HFF-Myc (cell line): ENCODE measurements around the gene EPB41.
A peak's percentile ranks its signal among the peaks of the same experiment; 100 is the strongest.

ENCODE experiments used
- DNase-seq: peaks from one replicate; pipeline ENCODE4 v3.0.0-alpha.2; 2011; ENCODE audit warnings: low read depth; ENCODE audit errors: extremely low read depth
- H3K4me3 ChIP-seq: replicated peaks from 2 replicates; pipeline ENCODE4 v1.5.1; 2011; ENCODE audit warnings: low read depth, mild to moderate bottlenecking, control low read depth, low read length
- TF ChIP-seq, protein P1 (sequence below): IDR thresholded peaks from 2 replicates; pipeline ENCODE4 v1.5.1; 2012; ENCODE audit warnings: mild to moderate bottlenecking, low read depth, low read length, control low read depth; ENCODE audit errors: missing control alignments

The EPB41 gene

DNA sequence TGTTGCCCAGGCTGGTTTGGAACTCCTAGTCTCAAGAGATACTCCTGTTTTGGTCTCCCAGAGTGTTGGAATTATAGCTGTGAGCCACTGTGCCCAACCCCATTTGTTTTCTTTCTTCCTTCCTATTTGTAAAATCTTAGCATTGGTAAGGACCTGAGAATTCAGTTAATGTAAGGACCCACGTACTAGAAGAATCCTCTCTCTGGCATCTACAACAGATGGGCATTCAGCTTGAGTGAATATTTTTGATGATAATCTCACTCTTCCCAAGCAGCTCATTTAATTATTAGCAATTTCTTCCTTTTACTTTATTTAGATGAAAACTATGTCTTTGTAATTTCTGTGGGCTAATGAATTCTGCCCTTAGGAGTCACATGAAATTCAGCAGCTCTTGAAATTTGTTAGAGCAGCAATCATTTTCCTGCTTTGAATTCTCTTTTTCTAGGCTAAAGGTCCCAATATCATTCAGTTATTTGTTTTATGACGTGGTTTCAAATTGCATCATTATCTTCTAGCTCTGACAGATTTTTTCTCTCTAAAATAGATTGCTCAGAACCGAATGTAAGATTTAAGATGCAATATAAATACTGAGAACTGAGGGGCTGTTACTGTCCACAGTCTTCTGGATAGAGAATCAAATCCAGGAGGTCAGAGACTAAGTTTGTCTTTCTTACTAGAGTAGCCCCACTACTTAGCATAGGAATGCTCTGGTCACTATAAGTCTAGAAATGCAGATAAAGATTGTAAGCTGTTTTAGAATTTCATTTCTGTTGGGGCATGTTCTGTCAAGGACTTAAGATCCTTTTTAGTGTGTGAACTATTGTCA lies 59.4 kb downstream of the EPB41 start:
- TF ChIP-seq, protein P1, sequence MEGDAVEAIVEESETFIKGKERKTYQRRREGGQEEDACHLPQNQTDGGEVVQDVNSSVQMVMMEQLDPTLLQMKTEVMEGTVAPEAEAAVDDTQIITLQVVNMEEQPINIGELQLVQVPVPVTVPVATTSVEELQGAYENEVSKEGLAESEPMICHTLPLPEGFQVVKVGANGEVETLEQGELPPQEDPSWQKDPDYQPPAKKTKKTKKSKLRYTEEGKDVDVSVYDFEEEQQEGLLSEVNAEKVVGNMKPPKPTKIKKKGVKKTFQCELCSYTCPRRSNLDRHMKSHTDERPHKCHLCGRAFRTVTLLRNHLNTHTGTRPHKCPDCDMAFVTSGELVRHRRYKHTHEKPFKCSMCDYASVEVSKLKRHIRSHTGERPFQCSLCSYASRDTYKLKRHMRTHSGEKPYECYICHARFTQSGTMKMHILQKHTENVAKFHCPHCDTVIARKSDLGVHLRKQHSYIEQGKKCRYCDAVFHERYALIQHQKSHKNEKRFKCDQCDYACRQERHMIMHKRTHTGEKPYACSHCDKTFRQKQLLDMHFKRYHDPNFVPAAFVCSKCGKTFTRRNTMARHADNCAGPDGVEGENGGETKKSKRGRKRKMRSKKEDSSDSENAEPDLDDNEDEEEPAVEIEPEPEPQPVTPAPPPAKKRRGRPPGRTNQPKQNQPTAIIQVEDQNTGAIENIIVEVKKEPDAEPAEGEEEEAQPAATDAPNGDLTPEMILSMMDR = no peak
- no peak for DNase-seq
- H3K4me3 ChIP-seq = no peak overlapping the region

DNA sequence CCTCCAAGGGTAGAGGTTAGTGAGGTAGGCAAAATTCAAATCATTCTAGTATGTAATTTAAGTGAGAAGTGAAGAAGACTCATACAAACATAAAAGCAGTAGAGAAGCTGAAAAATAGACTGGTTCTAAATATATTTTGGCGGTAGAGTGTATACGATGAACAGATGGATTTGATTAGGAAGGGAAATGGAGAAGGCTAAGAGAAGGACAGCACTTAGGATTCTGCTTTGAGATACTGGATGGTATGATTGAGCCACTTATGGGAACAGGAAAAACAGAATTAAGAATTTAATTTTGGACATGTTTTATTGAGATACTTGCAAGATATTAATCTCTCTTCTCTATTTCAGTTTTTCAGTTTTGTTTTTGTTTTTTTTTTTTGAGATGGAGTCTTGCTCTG lies 60.1 kb downstream of the EPB41 start:
- peak; percentile 27 for DNase-seq
- TF ChIP-seq, protein P1 = no peak
- H3K4me3 ChIP-seq = no peak overlapping the region

DNA sequence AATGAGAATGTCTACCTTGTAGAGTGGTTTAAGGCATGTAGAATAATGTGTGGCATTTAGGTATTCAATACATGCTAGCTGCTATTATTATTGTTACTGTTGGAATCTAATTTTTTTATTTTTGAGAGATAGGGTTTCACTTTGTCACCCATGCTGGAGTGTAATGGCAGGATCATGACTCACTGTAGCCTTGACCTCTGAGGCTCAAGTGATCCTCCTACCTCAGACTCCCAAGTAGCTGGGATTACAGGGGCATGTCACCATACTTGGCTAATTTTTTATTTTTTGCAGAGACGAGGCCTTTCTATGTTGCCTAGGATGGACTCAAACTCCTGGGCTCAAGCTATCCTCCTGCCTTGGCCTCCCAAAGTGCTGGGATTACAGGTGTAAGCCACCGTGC lies 61.9 kb downstream of the EPB41 start:
- TF ChIP-seq, protein P1 = no peak
- no peak overlapping the region for H3K4me3 ChIP-seq
- no peak for DNase-seq

DNA sequence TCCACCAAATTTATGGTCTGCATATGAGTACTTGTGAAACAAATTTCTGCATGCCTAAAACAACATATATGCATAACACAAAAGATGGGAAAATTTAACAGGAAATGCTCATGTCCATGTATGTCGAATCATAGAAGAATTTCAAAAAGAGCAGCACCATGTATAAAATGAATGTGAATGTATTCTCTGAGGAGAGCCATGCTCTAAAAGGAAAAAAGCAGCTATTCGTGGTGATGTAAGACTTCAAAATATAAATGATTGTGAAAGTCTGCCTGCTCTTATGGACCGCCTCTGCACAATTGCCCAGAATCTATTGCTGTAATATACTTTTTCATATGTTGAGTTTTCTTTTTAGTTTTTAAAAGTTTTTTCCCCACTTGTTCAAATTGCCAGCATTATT lies 66.8 kb downstream of the EPB41 start:
- no peak for DNase-seq

DNA sequence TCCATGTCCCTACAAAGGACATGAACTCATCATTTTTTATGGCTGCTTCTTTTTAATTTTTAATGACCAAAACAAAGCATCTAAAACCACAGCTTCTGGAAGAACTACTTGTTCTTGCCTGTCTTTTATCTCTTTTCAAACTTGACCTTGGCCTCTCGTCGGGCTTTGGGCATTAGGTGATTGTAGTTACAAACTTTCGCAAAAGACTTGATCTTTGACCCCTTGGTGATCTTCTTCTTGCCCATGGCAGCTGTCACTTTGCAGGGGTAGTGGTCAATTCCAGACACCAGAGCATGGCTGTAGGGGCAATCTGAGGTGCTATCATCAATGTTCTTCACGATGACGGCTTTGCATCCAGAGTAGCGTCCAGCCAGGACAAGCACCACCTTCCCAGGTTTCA lies 67.8 kb downstream of the EPB41 start:
- TF ChIP-seq, protein P1 = no peak
- no peak overlapping the region for H3K4me3 ChIP-seq
- no peak for DNase-seq

More for the DNA sequence above, 66.8 kb downstream of the EPB41 start:
- no peak overlapping the region for H3K4me3 ChIP-seq
- TF ChIP-seq, protein P1 = no peak

DNA sequence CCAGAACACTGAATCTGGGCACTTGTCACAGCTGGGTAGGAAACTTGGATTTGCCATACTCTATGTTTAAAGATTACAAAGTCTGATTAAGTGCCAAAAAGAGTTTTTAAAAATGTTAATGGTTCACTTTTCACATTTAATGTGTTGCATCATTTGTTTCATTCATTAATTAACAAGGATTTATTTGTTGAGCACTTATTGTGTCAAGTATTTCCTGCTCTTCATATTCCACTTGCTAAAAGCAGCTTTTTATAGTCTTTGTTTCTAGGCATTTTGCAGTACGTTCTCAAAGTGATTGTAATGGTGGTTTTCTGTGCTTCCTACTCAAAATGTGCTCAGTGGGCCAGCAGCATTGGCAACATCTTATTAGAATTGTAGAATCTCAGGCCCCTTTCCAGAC lies 68.7 kb downstream of the EPB41 start:
- TF ChIP-seq, protein P1 = no peak
- no peak overlapping the region for H3K4me3 ChIP-seq
- DNase-seq = no peak
